ENCODE data around the gene CDC42EP1. TPM values are rescaled to one million over a fixed set of nuclear protein-coding genes. Genes with fewer than 3 reads are reported as not detected.

The CDC42EP1 gene
- total and polyA plus RNA-seq, 2 donors (not counting 1 experiment from before 2014, with no cell fraction given), result 0.22 TPM; not detected in 1

- Histone ChIP-seq H3K27me3 (replicated peaks in 1 of 4; ENCODE audit: control extremely low read depth in 1 of 4, control insufficient read depth in 3 of 4, insufficient read depth in 4 of 4, low read length in 3 of 4) (no peaks in the 10 kb centered on the region), H2AFZ (ENCODE audit: insufficient read depth, low read depth, low read length, poor library complexity, severe bottlenecking) (no peak overlapping the region), H3K79me2 (ENCODE audit: control insufficient read depth, insufficient read depth, low read length) (no peaks in the 10 kb centered on the region), H3K4me2 (replicated peaks; ENCODE audit: low read depth, low read length, poor library complexity, severe bottlenecking) (peak overlapping the region; percentile 49), H3K27ac (ENCODE audit: low read length in 2 of 2) (peak overlapping the region; percentile 62 to 67), H3K36me3 (replicated peaks in 1 of 2; ENCODE audit: control extremely low read depth in 1 of 2, control insufficient read depth in 1 of 2, extremely low read depth in 1 of 2, insufficient read depth in 2 of 2, low read length in 1 of 2) (peaks cover 4 to 50% of the 10 kb centered on the region in 2 experiments), H3K4me3 (ENCODE audit: control extremely low read depth in 1 of 5, extremely low read depth in 1 of 5, insufficient read depth in 1 of 5, low read depth in 2 of 5, low read length in 4 of 5) (no peak overlapping the region), H3K9ac (ENCODE audit: low read length) (no peak overlapping the region), H4K20me1 (ENCODE audit: control insufficient read depth, insufficient read depth, low read length, poor library complexity, severe bottlenecking) (no peaks in the 10 kb centered on the region), H3K9me3 (ENCODE audit: control extremely low read depth in 1 of 3, control insufficient read depth in 2 of 3, insufficient read depth in 1 of 3, low read length in 2 of 3) (no peaks in the 10 kb centered on the region), H3K4me1 (ENCODE audit: control insufficient read depth in 2 of 2, insufficient read depth in 2 of 2, low read length in 2 of 2) (peaks cover 4 to 46% of the 10 kb centered on the region in 2 donors)
- Mint-ChIP-seq H3K4me3 (peak overlapping the region; percentile 53), H3K4me1 (peaks cover 29% of the 10 kb centered on the region), H3K9me3 (ENCODE audit: insufficient read depth) (no peaks in the 10 kb centered on the region), H3K27me3 (no peaks in the 10 kb centered on the region), H3K27ac (peak overlapping the region; percentile 82)
- DNase-seq (no peak), ATAC-seq (ENCODE audit: low read depth) (no peak)
- no peak for TF ChIP-seq CTCF (IDR thresholded peaks at IDR 0.05)
- TF ChIP-seq EZH2 (IDR thresholded peaks at IDR 0.05; ENCODE audit: borderline replicate concordance, insufficient read depth, low read depth, low read length, poor library complexity, severe bottlenecking), result no peak
- intact Hi-C loops (cut with micrococcal nuclease), result no loop called here
- CTCF ChIA-PET, result interaction anchor here (1.1 to 30.7 kb wide), 5 partner anchors 11 to 62 kb away, joined by 3 to 620 read pairs (median 19); partner anchors contain the start of genes GGA1, LGALS1, NOL12 and SH3BP1
- WGBS (ENCODE audit: insufficient coverage), result 91% methylated on average over 5 of the region's 6 CpGs
- POLR2A ChIA-PET, result interaction anchor here (0.5 to 2.4 kb wide), 6 partner anchors 9 to 58 kb away, joined by 4 to 11 read pairs (median 6); partner anchors contain the start of genes GGA1 and PDXP
Measured at GRCh38 chr22:37618674-37619073, 58.4 kb downstream of the CDC42EP1 start.

Small RNAs within 50 kb of the gene (small RNA-seq; reads per million reads assigned to genes)
- not detected for gene RF00017 (ENCODE audit: insufficient read length, low read depth, low replicate concordance)

Other genes starting within 250 kb of the CDC42EP1 start
- gene ELFN2, start 133.0 kb upstream of the CDC42EP1 start, total RNA-seq, result 0.12 and 0.22 TPM in 2 replicates
- 0.06 and 0.07 TPM in 2 replicates for gene ELFN2, start 133.0 kb upstream of the CDC42EP1 start, polyA plus RNA-seq
- gene MFNG, start 74.1 kb upstream of the CDC42EP1 start, total RNA-seq, result 95.9 and 109 TPM in 2 replicates
- 98.6 and 125 TPM in 2 replicates for gene MFNG, start 74.1 kb upstream of the CDC42EP1 start, polyA plus RNA-seq
- gene CARD10, start 41.1 kb upstream of the CDC42EP1 start, total RNA-seq, result not detected in 2 replicates
- not detected in 2 replicates for gene CARD10, start 41.1 kb upstream of the CDC42EP1 start, polyA plus RNA-seq
- not detected in 2 replicates for gene LGALS2, start 19.6 kb downstream of the CDC42EP1 start, total RNA-seq
- gene LGALS2, start 19.6 kb downstream of the CDC42EP1 start, polyA plus RNA-seq, result 3.0 TPM in 1 of 2 replicates, not detected in the other
- 146 and 154 TPM in 2 replicates for gene GGA1, start 48.4 kb downstream of the CDC42EP1 start, total RNA-seq
- 137 and 138 TPM in 2 replicates for gene GGA1, start 48.4 kb downstream of the CDC42EP1 start, polyA plus RNA-seq
- gene SH3BP1, start 79.2 kb downstream of the CDC42EP1 start, total RNA-seq, result 41.1 and 44.0 TPM in 2 replicates
- gene SH3BP1, start 79.2 kb downstream of the CDC42EP1 start, polyA plus RNA-seq, result 61.0 and 69.7 TPM in 2 replicates
- gene PDXP, start 98.2 kb downstream of the CDC42EP1 start, total RNA-seq, result 16.6 and 16.9 TPM in 2 replicates
- 9.4 and 17.5 TPM in 2 replicates for gene PDXP, start 98.2 kb downstream of the CDC42EP1 start, polyA plus RNA-seq
- gene LGALS1, start 115.2 kb downstream of the CDC42EP1 start, total RNA-seq, result 106 and 107 TPM in 2 replicates
- 136 and 207 TPM in 2 replicates for gene LGALS1, start 115.2 kb downstream of the CDC42EP1 start, polyA plus RNA-seq
- gene NOL12, start 125.9 kb downstream of the CDC42EP1 start, total RNA-seq, result 34.7 and 38.5 TPM in 2 replicates
- gene NOL12, start 125.9 kb downstream of the CDC42EP1 start, polyA plus RNA-seq, result 43.1 and 48.5 TPM in 2 replicates
- gene TRIOBP, start 136.6 kb downstream of the CDC42EP1 start, total RNA-seq, result 47.2 and 47.5 TPM in 2 replicates
- gene TRIOBP, start 136.6 kb downstream of the CDC42EP1 start, polyA plus RNA-seq, result 25.2 and 26.8 TPM in 2 replicates
- 0.47 TPM in 1 of 2 replicates, not detected in the other for gene GCAT, start 247.5 kb downstream of the CDC42EP1 start, total RNA-seq
- gene GCAT, start 247.5 kb downstream of the CDC42EP1 start, polyA plus RNA-seq, result 0.15 TPM in 1 of 2 replicates, not detected in the other